PC-9 (cell line): ENCODE data around the gene NCOA4. TPM values are rescaled to one million over a fixed set of nuclear protein-coding genes. Genes with fewer than 3 reads are reported as not detected.

Source experiments
- BruUV-seq: library from RNA; stranded (reverse); fragments of 400-500 nt; replicated peaks from 2 replicates; lab custom pipeline; 2021; lab: Mats Ljungman, UMichigan
- CTCF ChIA-PET: fragments of 300-600 bp; sonication (Branson Sonifier 250); formaldehyde crosslinking; loops from one replicate; lab custom pipeline; 2022; ENCODE audit warnings: antibody characterized with exemption; lab: Charles Lee
- POLR2A ChIA-PET: fragments of 300-600 bp; sonication (Branson Sonifier 250); formaldehyde crosslinking; loops from one replicate; lab custom pipeline; 2022; ENCODE audit warnings: antibody characterized with exemption; ENCODE audit not compliant: unreplicated experiment; lab: Charles Lee
- DNase-seq, 2 experiments: peaks; one replicate each; pipeline versions ENCODE4 v3.0.0 to v3.0.0-alpha.2; 2015 to 2022; ENCODE audit warnings: mixed read lengths in 1 of 2
- H2AFZ ChIP-seq: fragments of 200-600 bp; sonication (generic); 2 replicates; pipeline ENCODE4 v1.8.1; 2017; ENCODE audit warnings: antibody characterized with exemption
- H3F3A ChIP-seq: fragments of 200-600 bp; sonication (generic); 2 replicates; pipeline ENCODE4 v1.8.1; 2017; ENCODE audit warnings: antibody characterized with exemption, mild to moderate bottlenecking, low read depth; ENCODE audit not compliant: insufficient read depth
- H3K27ac ChIP-seq: fragments of 200-600 bp; sonication (generic); 2 replicates; pipeline ENCODE4 v1.6.1; 2016; ENCODE audit warnings: mixed run types
- H3K27me3 ChIP-seq: fragments of 200-600 bp; sonication (generic); 2 replicates; pipeline ENCODE4 v1.6.1; 2016; ENCODE audit warnings: low read depth, mixed run types; ENCODE audit not compliant: insufficient read depth
- H3K36me3 ChIP-seq: fragments of 200-600 bp; sonication (generic); 2 replicates; pipeline ENCODE4 v1.6.1; 2016; ENCODE audit warnings: low read depth, mixed run types
- H3K4me1 ChIP-seq: fragments of 200-600 bp; sonication (generic); replicated peaks from 2 replicates; pipeline ENCODE4 v1.6.1; 2016; ENCODE audit warnings: mixed run types; ENCODE audit not compliant: insufficient read depth
- H3K4me2 ChIP-seq: fragments of 200-600 bp; sonication (generic); 2 replicates; pipeline ENCODE4 v1.6.1; 2017; ENCODE audit warnings: mixed run types
- H3K4me3 ChIP-seq: fragments of 200-600 bp; sonication (generic); 2 replicates; pipeline ENCODE4 v1.6.1; 2016; ENCODE audit warnings: mixed run types
- H3K79me2 ChIP-seq: fragments of 200-600 bp; sonication (generic); 2 replicates; pipeline ENCODE4 v1.6.1; 2017; ENCODE audit warnings: low read depth, mixed run types
- H3K9me2 ChIP-seq: fragments of 200-600 bp; sonication (generic); 2 replicates; pipeline ENCODE4 v1.8.1; 2017; ENCODE audit warnings: mild to moderate bottlenecking; ENCODE audit not compliant: insufficient read depth
- H3K9me3 ChIP-seq: fragments of 200-600 bp; sonication (generic); 2 replicates; pipeline ENCODE4 v1.8.1; 2016; ENCODE audit warnings: low read depth; ENCODE audit not compliant: insufficient read depth
- H4K20me1 ChIP-seq: fragments of 200-600 bp; sonication (generic); 2 replicates; pipeline ENCODE4 v1.8.1; 2017; ENCODE audit not compliant: insufficient read depth
- CTCF ChIP-seq: fragments of 200-600 bp; sonication (generic); conservative IDR thresholded peaks from 2 replicates; pipeline ENCODE4 v1.6.1; 2017; ENCODE audit warnings: mixed run types, antibody characterized with exemption, mild to moderate bottlenecking, moderate library complexity
- EZH2 ChIP-seq: fragments of 200-600 bp; sonication (generic); IDR thresholded peaks from 2 replicates; pipeline ENCODE4 v1.8.0; 2017; ENCODE audit warnings: antibody characterized with exemption, low read depth
- intact Hi-C: fragments of 100-400 bp; cut with micrococcal nuclease; formaldehyde crosslinking; loops from one replicate; pipeline ENCODE4 v1.10.0; 2022; ENCODE audit not compliant: unreplicated experiment
- total RNA-seq: library from RNA; stranded (reverse); gene quantifications from 2 replicates; pipeline ENCODE4 v1.2.3, GENCODE V29; 2021

The NCOA4 gene
- total RNA-seq, 1 experiment from 2014 or later = 143 TPM

- Histone ChIP-seq H3K27ac (no peak overlapping the region), H3K9me3 (no peaks in the 10 kb centered on the region), H3K4me3 (no peak overlapping the region), H3F3A (peaks cover 41% of the 10 kb centered on the region; the same call in 1 of the 2 replicates), H3K4me2 (peak overlapping the region; percentile 97; the same call in 1 of the 2 replicates), H3K79me2 (peaks cover 95% of the 10 kb centered on the region), H4K20me1 (peaks cover 60% of the 10 kb centered on the region), H3K4me1 (peaks cover 37% of the 10 kb centered on the region), H2AFZ (no peak overlapping the region), H3K27me3 (no peaks in the 10 kb centered on the region), H3K36me3 (peaks cover 19% of the 10 kb centered on the region; the same call in 1 of the 2 replicates), H3K9me2 (no peaks in the 10 kb centered on the region)
- BruUV-seq = no TSS peak
- intact Hi-C loops = loop anchor here (5.0 to 10.0 kb wide), 3 partner anchors 37 to 555 kb away; no protein-coding TSS in a partner anchor
- ChIA-PET CTCF (no interaction called here), POLR2A (no interaction called here)
- no peak for DNase-seq
- TF ChIP-seq CTCF (no peak), EZH2 (no peak)
Observed at GRCh38 chr10:46019569-46020343, 10.7 kb downstream of the NCOA4 start.

GRCh38 chr10:46019177-46019528 is 11.3 kb downstream of the NCOA4 start:
- no peak for DNase-seq
- intact Hi-C loops = no loop called here

More at GRCh38 chr10:46019177-46019528, 11.3 kb downstream of the NCOA4 start:
- POLR2A ChIA-PET = no interaction called here
- H3K4me1 ChIP-seq = peaks cover 37% of the 10 kb centered on the region
- TF ChIP-seq CTCF (no peak), EZH2 (no peak)
- CTCF ChIA-PET = no interaction called here
- no peak overlapping the region for H3K4me2 ChIP-seq
- no peak overlapping the region for H3K27ac ChIP-seq
- no peaks in the 10 kb centered on the region for H3K9me2 ChIP-seq
- BruUV-seq = no TSS peak
- H3F3A ChIP-seq = peaks cover 38% of the 10 kb centered on the region; the same call in 1 of the 2 replicates
- H3K4me3 ChIP-seq = no peak overlapping the region
- peaks cover 25% of the 10 kb centered on the region; the same call in 1 of the 2 replicates for H3K36me3 ChIP-seq
- H3K9me3 ChIP-seq = no peaks in the 10 kb centered on the region
- no peak overlapping the region for H2AFZ ChIP-seq
- peaks cover 57% of the 10 kb centered on the region for H4K20me1 ChIP-seq
- H3K27me3 ChIP-seq = no peaks in the 10 kb centered on the region
- H3K79me2 ChIP-seq = peaks cover 95% of the 10 kb centered on the region
